SK-N-MC (cell line): Measurements from ENCODE around the gene GP1BB.

Experiments
- EZH2 ChIP-seq: fragments of 200-600 bp; sonication (generic); IDR thresholded peaks from one replicate; pipeline ENCODE4 v1.6.1; 2017; ENCODE audit warnings: antibody characterized with exemption
- FOXP2 ChIP-seq: optimal IDR thresholded peaks from 2 replicates; pipeline ENCODE3; 2011; ENCODE audit warnings: mild to moderate bottlenecking, moderate library complexity; ENCODE audit not compliant: insufficient read depth; ENCODE audit errors: extremely low read length, control extremely low read depth
- POLR2AphosphoS5 ChIP-seq: IDR thresholded peaks from 2 replicates; pipeline ENCODE4 v1.6.1; 2012; ENCODE audit warnings: mild to moderate bottlenecking, low read depth, low read length, borderline replicate concordance

DNA sequence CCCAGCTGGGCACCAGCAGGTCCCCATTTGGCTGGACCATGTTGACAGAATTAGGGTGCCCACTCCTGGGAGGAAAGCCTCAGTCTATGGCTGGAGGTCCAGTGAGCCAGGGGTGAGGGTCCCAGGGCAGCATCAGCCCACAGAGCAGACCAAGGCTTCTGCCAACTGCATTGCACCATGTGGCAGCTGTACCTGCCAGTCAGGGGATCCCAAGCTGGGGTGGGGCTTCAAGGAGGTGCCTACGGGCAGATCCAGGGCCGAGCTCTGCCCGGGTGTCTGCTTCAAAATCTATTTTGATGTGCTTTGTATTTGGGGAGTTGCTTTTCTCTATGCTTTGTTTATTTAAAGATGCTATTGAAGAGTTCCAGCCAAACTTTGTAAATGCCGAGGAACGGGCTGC lies 10.4 kb downstream of the GP1BB start:
- no peak for TF ChIP-seq POLR2AphosphoS5
- TF ChIP-seq EZH2, result no peak
- TF ChIP-seq FOXP2, result no peak
